Lower lobe of right lung (tissue), 2 donors: Measurements from ENCODE around the gene FKBP3. TPM values are rescaled to one million over a fixed set of nuclear protein-coding genes. Genes with fewer than 3 reads are reported as not detected.

Experiments used
- ATAC-seq, 2 donors: fragments of 200-7000 bp; cut with Tn5 transposase; one replicate each; pipeline ENCODE4 v1.9.1; 2020 to 2022; ENCODE audit warnings: mild to moderate bottlenecking in 2 of 2, moderate library complexity in 2 of 2
- DNase-seq: peaks from one replicate; pipeline ENCODE4 v3.0.0-alpha.2; 2020
- H3K27ac ChIP-seq: fragments of 200-600 bp; one replicate; pipeline ENCODE4 v1.8.0; 2022
- H3K27me3 ChIP-seq: fragments of 200-600 bp; one replicate; pipeline ENCODE4 v1.8.0; 2022; ENCODE audit warnings: low read depth
- H3K36me3 ChIP-seq: fragments of 200-600 bp; one replicate; pipeline ENCODE4 v1.8.0; 2022; ENCODE audit warnings: mild to moderate bottlenecking
- H3K4me1 ChIP-seq: fragments of 200-600 bp; one replicate; pipeline ENCODE4 v1.8.0; 2022
- H3K4me3 ChIP-seq: fragments of 200-600 bp; one replicate; pipeline ENCODE4 v1.8.0; 2022; ENCODE audit warnings: mild to moderate bottlenecking
- H3K9me3 ChIP-seq: fragments of 200-600 bp; one replicate; pipeline ENCODE4 v1.8.0; 2022
- CTCF ChIP-seq: fragments of 200-600 bp; IDR thresholded peaks from one replicate; pipeline ENCODE4 v1.8.0; 2022; ENCODE audit warnings: antibody characterized with exemption, mild to moderate bottlenecking
- intact Hi-C: fragments of 100-400 bp; cut with DNase I; formaldehyde crosslinking; loops from one replicate; pipeline ENCODE4 v1.11.0; 2022
- long read RNA-seq: library from polyadenylated mRNA; unstranded; transcript quantifications from one replicate; pipeline ENCODE4 v2.0.0, GENCODE V29; 2021
- total RNA-seq: library from RNA; stranded (reverse); fragmentation: NEBNext Ultra II Directional; extraction: Animal tissue kit (Norgen Biotek cat#: 25700); gene quantifications from one replicate; pipeline ENCODE4 v1.2.1, GENCODE V29; 2021
- donor health status: DM: no; HTN: yes; CAD: no; lungs with severe emphysema.

FKBP3 gene
- 34.4 TPM for total RNA-seq
- long read RNA-seq, transcript FKBP3-202 (7 exons, 1,346 nt) = major isoform, 31 of 42 reads
- long read RNA-seq, partial matches to known transcripts = 5 of 42 reads
- long read RNA-seq, other reads (novel, unspliced or antisense) = 6 of 42 reads

GRCh38 chr14:45134051-45134958, at the start of gene FKBP3:
Gene FKBP3, minus strand, starts transcription at chr14:45134481. Its CDS starts 25 bp downstream, at chr14:45134456.
- TF ChIP-seq CTCF = peak; percentile 13
- intact Hi-C loops = no loop called here
- no peaks in the 10 kb centered on the region for H3K27me3 ChIP-seq
- H3K4me1 ChIP-seq = peaks cover 22% of the 10 kb centered on the region
- peak; percentile 99 for ATAC-seq
- peak within 1 kb of the TSS; percentile 87 for H3K27ac ChIP-seq
- H3K4me3 ChIP-seq = peak within 1 kb of the TSS; percentile 82
- H3K9me3 ChIP-seq = no peaks in the 10 kb centered on the region
- peak; percentile 97 for DNase-seq
- H3K36me3 ChIP-seq = peaks cover 6% of the 10 kb centered on the region

- Histone ChIP-seq H3K9me3 (no peaks in the 10 kb centered on the region), H3K4me3 (no peak overlapping the region), H3K4me1 (no peaks in the 10 kb centered on the region), H3K36me3 (no peaks in the 10 kb centered on the region), H3K27ac (no peak overlapping the region), H3K27me3 (no peaks in the 10 kb centered on the region)
- no peak for ATAC-seq
- DNase-seq = no peak
- intact Hi-C loops = no loop called here
- TF ChIP-seq CTCF = no peak
Measured at GRCh38 chr14:45181806-45182205, 47.5 kb upstream of the FKBP3 start.

- no peak for DNase-seq
- no peak for TF ChIP-seq CTCF
- intact Hi-C loops = no loop called here
- Histone ChIP-seq H3K9me3 (no peaks in the 10 kb centered on the region), H3K27me3 (no peaks in the 10 kb centered on the region), H3K27ac (no peak overlapping the region), H3K4me3 (no peak overlapping the region), H3K36me3 (no peaks in the 10 kb centered on the region), H3K4me1 (no peaks in the 10 kb centered on the region)
- no peak for ATAC-seq
Measured at GRCh38 chr14:45181329-45181728, 47.0 kb upstream of the FKBP3 start.

- intact Hi-C loops = no loop called here
- no peaks in the 10 kb centered on the region for H3K4me1 ChIP-seq
- ATAC-seq (no peak), DNase-seq (no peak)
- no peaks in the 10 kb centered on the region for H3K9me3 ChIP-seq
- no peaks in the 10 kb centered on the region for H3K36me3 ChIP-seq
- no peak for TF ChIP-seq CTCF
- H3K27ac ChIP-seq = no peak overlapping the region
- H3K4me3 ChIP-seq = no peak overlapping the region
- H3K27me3 ChIP-seq = no peaks in the 10 kb centered on the region
Measured at GRCh38 chr14:45177076-45177475, 42.8 kb upstream of the FKBP3 start.

GRCh38 chr14:45169906-45170305, 35.6 kb upstream of the FKBP3 start:
- Histone ChIP-seq H3K27me3 (no peaks in the 10 kb centered on the region), H3K4me1 (no peaks in the 10 kb centered on the region), H3K27ac (no peak overlapping the region), H3K4me3 (no peak overlapping the region), H3K36me3 (peaks cover 21% of the 10 kb centered on the region), H3K9me3 (no peaks in the 10 kb centered on the region)
- intact Hi-C loops = no loop called here
- no peak for DNase-seq
- TF ChIP-seq CTCF = no peak
- ATAC-seq = no peak
